Uterus (tissue), 4 donors: ENCODE measurements around the gene CR2. TPM values are rescaled to one million over a fixed set of nuclear protein-coding genes. Genes with fewer than 3 reads are reported as not detected.

Experiments
- DNase-seq, 2 donors: peaks; one replicate each; pipeline ENCODE4 v3.0.0-alpha.2; 2019 to 2020
- H3K27ac ChIP-seq, 2 donors: fragments of 200-600 bp; sonication (generic); 1 replicate in 1 of 2; 2 replicates in 1 of 2; pipeline ENCODE4 v1.5.1; 2016 to 2018
- H3K27me3 ChIP-seq, 2 donors: fragments of 200-600 bp; sonication (generic); one replicate each; pipeline ENCODE4 v1.5.1; 2018 to 2019; ENCODE audit warnings: control low read depth in 1 of 2
- H3K36me3 ChIP-seq, 2 donors: fragments of 200-600 bp; sonication (generic); one replicate each; pipeline ENCODE4 v1.5.1; 2019; ENCODE audit warnings: control low read depth in 1 of 2
- H3K4me1 ChIP-seq, 2 donors: fragments of 200-600 bp; sonication (generic); one replicate each; pipeline ENCODE4 v1.5.1; 2018 to 2019; ENCODE audit warnings: control low read depth in 1 of 2
- H3K4me3 ChIP-seq, 2 donors: fragments of 200-600 bp; sonication (generic); 1 replicate in 1 of 2; 2 replicates in 1 of 2; pipeline ENCODE4 v1.5.1; 2018 to 2019; ENCODE audit warnings: mild to moderate bottlenecking in 1 of 2
- H3K9me3 ChIP-seq, 2 donors: fragments of 200-600 bp; sonication (generic); one replicate each; pipeline ENCODE4 v1.5.1; 2019; ENCODE audit warnings: control low read depth in 1 of 2
- POLR2A ChIP-seq, 2 donors: fragments of 450-650 bp; IDR thresholded peaks; one replicate each; pipeline ENCODE4 v1.6.1; 2016; ENCODE audit warnings: antibody characterized with exemption in 2 of 2, mild to moderate bottlenecking in 1 of 2, moderate library complexity in 1 of 2
- intact Hi-C: fragments of 100-400 bp; cut with DNase I; formaldehyde crosslinking; loops from one replicate; pipeline ENCODE4 v1.15.1; 2023; ENCODE audit warnings: low total_unique reads
- total RNA-seq, 4 donors: library from RNA; depleted of rRNA in 3 of 4; stranded (reverse); fragments of >200 nt in 3 of 4; gene quantifications; one replicate each; pipeline versions ENCODE4 v1.1.0 to v1.2.4, GENCODE V29; 2014 to 2023
- TF ChIP-seq, protein P1 (sequence below), 4 experiments: fragments of 200-600 bp in 2 of 4; fragments of 450-650 bp in 2 of 4; sonication (generic) in 2 of 4; IDR thresholded peaks; one replicate each; pipeline ENCODE4 v1.5.1; 2016 to 2019; ENCODE audit warnings: antibody characterized with exemption in 4 of 4, mild to moderate bottlenecking in 2 of 4, moderate library complexity in 1 of 4
- donor health status: DM: yes; HTN: yes; CAD: no.

CR2 gene
- total RNA-seq, 4 donors from 2014 or later: 0.28 TPM; not detected in 3

DNA sequence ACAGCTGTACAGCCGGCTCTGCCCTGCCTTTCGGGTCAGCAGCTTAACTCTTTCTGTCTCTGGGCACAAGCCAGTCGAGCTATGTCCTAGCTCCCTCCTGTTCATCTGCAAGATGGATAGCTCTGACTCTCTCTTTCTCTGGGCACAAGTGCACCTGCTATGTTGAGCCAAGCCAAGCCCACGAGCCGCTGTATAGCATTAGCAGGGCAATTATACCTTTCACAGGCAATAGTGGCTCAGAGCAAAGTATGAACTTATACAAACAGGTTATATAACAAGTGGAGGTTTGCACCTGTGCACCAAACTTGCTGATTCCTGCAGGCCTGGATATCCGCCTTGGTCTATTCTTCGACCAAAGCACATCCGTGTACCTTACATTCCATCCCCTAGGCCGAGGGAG lies 33.0 kb upstream of the CR2 start:
- no peak for DNase-seq
- Histone ChIP-seq H3K27me3 (no peaks in the 10 kb centered on the region), H3K4me1 (no peaks in the 10 kb centered on the region), H3K4me3 (no peak overlapping the region), H3K36me3 (no peaks in the 10 kb centered on the region), H3K9me3 (no peaks in the 10 kb centered on the region), H3K27ac (no peak overlapping the region)
- TF ChIP-seq, protein P1, sequence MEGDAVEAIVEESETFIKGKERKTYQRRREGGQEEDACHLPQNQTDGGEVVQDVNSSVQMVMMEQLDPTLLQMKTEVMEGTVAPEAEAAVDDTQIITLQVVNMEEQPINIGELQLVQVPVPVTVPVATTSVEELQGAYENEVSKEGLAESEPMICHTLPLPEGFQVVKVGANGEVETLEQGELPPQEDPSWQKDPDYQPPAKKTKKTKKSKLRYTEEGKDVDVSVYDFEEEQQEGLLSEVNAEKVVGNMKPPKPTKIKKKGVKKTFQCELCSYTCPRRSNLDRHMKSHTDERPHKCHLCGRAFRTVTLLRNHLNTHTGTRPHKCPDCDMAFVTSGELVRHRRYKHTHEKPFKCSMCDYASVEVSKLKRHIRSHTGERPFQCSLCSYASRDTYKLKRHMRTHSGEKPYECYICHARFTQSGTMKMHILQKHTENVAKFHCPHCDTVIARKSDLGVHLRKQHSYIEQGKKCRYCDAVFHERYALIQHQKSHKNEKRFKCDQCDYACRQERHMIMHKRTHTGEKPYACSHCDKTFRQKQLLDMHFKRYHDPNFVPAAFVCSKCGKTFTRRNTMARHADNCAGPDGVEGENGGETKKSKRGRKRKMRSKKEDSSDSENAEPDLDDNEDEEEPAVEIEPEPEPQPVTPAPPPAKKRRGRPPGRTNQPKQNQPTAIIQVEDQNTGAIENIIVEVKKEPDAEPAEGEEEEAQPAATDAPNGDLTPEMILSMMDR (IDR thresholded peaks at IDR 0.05): no peak
- no peak for TF ChIP-seq POLR2A (IDR thresholded peaks at IDR 0.05)
- intact Hi-C loops: no loop called here

DNA sequence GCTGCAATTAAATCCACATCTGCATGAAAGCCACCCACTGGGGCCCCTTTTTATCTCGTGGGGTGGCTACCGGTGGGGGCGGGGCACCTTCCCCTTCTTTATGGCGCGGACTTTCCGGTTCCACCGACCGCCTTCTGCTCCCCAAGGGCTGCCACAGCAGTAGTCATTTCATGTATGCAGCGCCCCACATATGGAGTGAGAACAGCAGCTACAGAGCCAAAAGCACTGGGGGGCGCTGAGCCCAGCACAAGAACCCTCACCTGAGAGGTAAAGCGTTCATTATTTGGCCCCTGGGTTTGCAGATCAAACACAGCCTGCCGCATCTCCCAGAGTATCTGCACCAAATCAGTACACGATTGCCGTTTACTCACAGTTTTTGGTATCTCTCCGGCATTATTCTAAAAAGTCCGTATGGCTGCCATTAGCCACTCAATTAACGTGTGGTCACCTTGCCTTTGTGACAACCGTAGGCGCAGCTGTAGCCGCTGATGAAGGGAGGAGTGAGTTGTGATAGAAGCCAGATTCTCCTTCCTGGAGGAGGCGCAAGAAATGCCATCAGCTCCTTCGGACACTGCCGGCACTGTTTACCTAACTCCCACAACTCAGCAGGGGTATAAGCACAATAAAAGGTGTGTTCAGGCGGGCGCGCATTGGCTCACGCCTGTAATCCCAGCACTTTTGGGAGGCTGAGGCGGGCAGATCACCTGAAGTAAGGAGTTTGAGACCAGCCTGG lies 30.4 kb upstream of the CR2 start:
- Histone ChIP-seq H3K27me3 (no peaks in the 10 kb centered on the region), H3K9me3 (no peaks in the 10 kb centered on the region), H3K27ac (no peak overlapping the region), H3K4me3 (no peak overlapping the region), H3K36me3 (no peaks in the 10 kb centered on the region), H3K4me1 (no peaks in the 10 kb centered on the region)
- no peak for DNase-seq
- intact Hi-C loops: no loop called here
- TF ChIP-seq POLR2A (IDR thresholded peaks at IDR 0.05): no peak

DNA sequence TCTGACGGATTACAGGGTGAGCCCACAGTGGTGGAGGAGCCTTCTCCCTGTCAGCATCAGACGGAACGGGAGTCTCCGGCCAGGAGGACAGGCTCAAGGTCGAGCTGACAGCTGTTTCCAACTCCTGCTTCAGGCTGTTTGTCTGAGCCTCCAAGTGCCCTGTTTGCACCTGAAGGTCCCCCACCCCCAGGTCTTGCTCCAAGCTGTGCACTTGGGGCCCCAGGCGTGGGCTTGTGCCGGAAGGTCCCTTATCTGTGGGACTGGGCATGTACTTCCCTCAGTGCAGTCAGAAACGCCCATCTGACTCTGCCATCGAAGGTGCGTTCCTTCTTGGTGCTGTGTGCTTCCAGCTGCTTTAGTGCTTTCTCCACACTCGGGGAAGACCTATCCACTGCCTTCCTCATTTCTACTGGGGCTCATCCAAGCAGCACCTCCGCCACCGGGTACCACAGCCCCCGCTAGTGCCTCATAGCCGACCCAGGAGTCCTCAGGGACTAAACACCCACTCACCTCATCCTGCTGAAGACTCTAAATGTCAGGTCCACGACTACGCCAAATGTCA lies 29.5 kb upstream of the CR2 start:
- no peak overlapping the region for H3K27ac ChIP-seq
- no peak for TF ChIP-seq POLR2A (IDR thresholded peaks at IDR 0.05)
- TF ChIP-seq, protein P1 (IDR thresholded peaks at IDR 0.05): no peak
- H3K27me3 ChIP-seq: no peaks in the 10 kb centered on the region
- H3K9me3 ChIP-seq: no peaks in the 10 kb centered on the region
- H3K36me3 ChIP-seq: no peaks in the 10 kb centered on the region
- H3K4me1 ChIP-seq: no peaks in the 10 kb centered on the region
- no peak for DNase-seq
- no peak overlapping the region for H3K4me3 ChIP-seq
- intact Hi-C loops: no loop called here

DNA sequence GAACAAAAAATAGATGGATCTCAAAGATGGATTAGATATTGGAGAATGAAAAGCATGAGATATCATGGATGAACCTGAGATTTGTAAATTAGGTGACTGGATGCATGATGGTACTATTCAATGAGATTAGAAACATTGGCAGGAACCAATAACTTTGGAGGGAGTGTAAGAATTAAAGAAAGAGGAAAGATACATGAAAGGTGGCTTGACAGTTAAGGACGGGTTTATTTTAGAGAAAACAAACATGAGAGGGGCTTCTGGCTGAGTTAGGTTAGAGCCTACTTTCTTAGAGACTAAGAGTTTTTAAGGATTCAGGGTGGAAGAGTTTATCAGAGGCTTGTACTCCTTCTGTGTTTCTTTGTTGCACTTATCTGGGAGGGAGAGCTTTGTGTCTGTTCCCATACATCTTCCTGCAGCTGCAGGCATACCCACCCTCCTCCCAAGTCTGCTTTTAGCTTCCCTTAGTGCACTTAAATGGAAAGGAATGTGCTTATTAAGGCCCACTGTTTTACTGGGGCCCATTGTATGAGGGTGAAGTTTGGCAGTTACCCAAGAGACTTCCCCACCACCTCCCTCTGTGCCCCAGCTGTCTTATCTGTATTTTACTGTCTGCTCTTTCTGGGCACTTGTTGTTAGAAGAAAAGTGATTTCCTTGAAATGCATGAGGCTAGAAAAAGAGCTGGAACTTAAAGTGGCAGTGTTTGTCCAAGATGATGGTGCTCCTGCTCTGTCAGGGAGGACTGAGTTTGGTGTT lies 26.1 kb upstream of the CR2 start:
- intact Hi-C loops: no loop called here
- no peak overlapping the region for H3K27ac ChIP-seq
- DNase-seq: no peak
- H3K9me3 ChIP-seq: no peaks in the 10 kb centered on the region
- H3K4me3 ChIP-seq: no peak overlapping the region
- no peaks in the 10 kb centered on the region for H3K27me3 ChIP-seq
- no peaks in the 10 kb centered on the region for H3K36me3 ChIP-seq
- TF ChIP-seq, protein P1 (IDR thresholded peaks at IDR 0.05): no peak
- no peak for TF ChIP-seq POLR2A (IDR thresholded peaks at IDR 0.05)
- H3K4me1 ChIP-seq: no peaks in the 10 kb centered on the region

DNA sequence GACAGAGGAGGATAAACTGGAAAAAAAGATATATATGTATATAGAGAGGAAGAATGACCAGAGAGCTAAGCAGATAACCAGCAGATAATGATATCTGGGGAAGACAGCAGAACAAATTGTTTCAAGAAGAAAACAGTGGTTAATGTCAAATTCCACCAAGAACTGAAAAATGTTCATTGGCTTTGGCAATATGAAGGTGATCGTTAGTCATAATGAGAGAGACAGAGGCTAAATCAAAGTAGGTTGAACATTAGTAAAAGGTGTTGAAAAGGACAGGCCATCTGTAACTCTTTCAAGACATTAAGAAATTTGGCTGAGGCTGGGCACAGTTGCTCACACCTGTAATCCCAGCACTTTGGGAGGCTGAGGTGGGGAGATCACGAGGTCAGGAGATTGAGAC lies 25.3 kb upstream of the CR2 start:
- Histone ChIP-seq H3K27me3 (no peaks in the 10 kb centered on the region), H3K4me3 (no peak overlapping the region), H3K4me1 (no peaks in the 10 kb centered on the region), H3K9me3 (no peaks in the 10 kb centered on the region), H3K27ac (no peak overlapping the region), H3K36me3 (no peaks in the 10 kb centered on the region)
- DNase-seq: no peak
- TF ChIP-seq, protein P1 (IDR thresholded peaks at IDR 0.05): no peak
- TF ChIP-seq POLR2A (IDR thresholded peaks at IDR 0.05): no peak
- intact Hi-C loops: no loop called here
